Tibial nerve (tissue), 4 donors: Measurements from ENCODE around the gene USP24. TPM values are rescaled to one million over a fixed set of nuclear protein-coding genes. Genes with fewer than 3 reads are reported as not detected.

Source experiments
- DNase-seq, 2 donors: peaks; one replicate each; pipeline ENCODE4 v3.0.0-alpha.2; 2019; ENCODE audit warnings: low spot score in 2 of 2
- H3K27ac ChIP-seq, 4 donors: fragments of 200-600 bp; sonication (generic) in 3 of 4; one replicate each; pipeline ENCODE4 v1.5.1; 2017 to 2019; ENCODE audit warnings: mild to moderate bottlenecking in 1 of 4
- H3K27me3 ChIP-seq, 2 donors: fragments of 200-600 bp; sonication (generic) in 1 of 2; one replicate each; pipeline versions ENCODE4 v1.5.1 to v1.6.0; 2017 to 2019
- H3K36me3 ChIP-seq, 3 donors: fragments of 200-600 bp; sonication (generic); one replicate each; pipeline ENCODE4 v1.5.1; 2018 to 2019
- H3K4me1 ChIP-seq, 4 donors: fragments of 200-600 bp; sonication (generic) in 3 of 4; one replicate each; pipeline ENCODE4 v1.5.1; 2017 to 2019
- H3K4me3 ChIP-seq, 4 donors: fragments of 200-600 bp; sonication (generic) in 3 of 4; one replicate each; pipeline ENCODE4 v1.5.1; 2017 to 2019; ENCODE audit warnings: mild to moderate bottlenecking in 1 of 4, moderate library complexity in 1 of 4
- H3K9me3 ChIP-seq, 4 donors: fragments of 200-600 bp; sonication (generic) in 3 of 4; one replicate each; pipeline ENCODE4 v1.5.1; 2017 to 2019
- EP300 ChIP-seq, 2 donors: sonication (generic); formaldehyde crosslinking; IDR thresholded peaks; one replicate each; pipeline ENCODE4 v1.6.1; 2017; ENCODE audit warnings: antibody characterized with exemption in 2 of 2, mild to moderate bottlenecking in 1 of 2
- POLR2A ChIP-seq, 2 donors: fragments of 450-650 bp; IDR thresholded peaks; one replicate each; pipeline ENCODE4 v1.6.1; 2017; ENCODE audit warnings: antibody characterized with exemption in 2 of 2, mild to moderate bottlenecking in 2 of 2, moderate library complexity in 2 of 2
- WGBS, 2 donors: methylation state at CpG; one replicate each; pipeline ENCODE4 v1.1.5; 2018; 5-methylcytosine and 5-hydroxymethylcytosine counted together
- total RNA-seq, 4 donors: library from RNA; depleted of rRNA; stranded (reverse); fragments of >200 nt; gene quantifications; one replicate each; pipeline ENCODE4 v1.1.0, GENCODE V29; 2016
- TF ChIP-seq, protein P1 (sequence below), 5 experiments: fragments of 200-600 bp in 3 of 5; fragments of 450-650 bp in 2 of 5; sonication (generic) in 3 of 5; IDR thresholded peaks; one replicate each; pipeline ENCODE4 v1.5.1; 2016 to 2019; ENCODE audit warnings: antibody characterized with exemption in 5 of 5, mild to moderate bottlenecking in 3 of 5, moderate library complexity in 2 of 5

Gene USP24
- total RNA-seq, 4 donors from 2014 or later, result 46.8 to 63.8 (median 55.7) TPM

DNA sequence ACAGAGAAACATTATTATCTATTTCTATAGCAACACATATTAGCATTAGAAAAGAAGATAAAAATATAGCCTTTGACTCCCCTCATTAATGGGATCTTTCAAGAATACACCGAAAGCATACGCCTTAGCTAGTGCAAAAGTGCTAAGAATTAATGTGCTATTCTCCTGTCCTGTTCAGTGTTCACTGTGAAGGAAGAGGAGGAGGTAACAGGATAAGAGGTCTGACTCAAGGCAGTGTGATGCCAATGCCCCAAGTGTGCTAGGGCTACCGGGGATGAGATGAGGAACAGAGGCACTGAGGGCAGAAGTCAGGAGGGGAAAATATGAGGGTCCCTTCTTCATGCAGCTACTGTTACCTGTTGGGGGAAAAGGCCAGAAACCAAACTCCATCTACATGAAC, 43.5 kb downstream of the USP24 start:
- 69 to 74% methylated on average over 3 of the region's 3 CpGs for WGBS, 2 donors
- Histone ChIP-seq H3K27ac (no peak overlapping the region), H3K36me3 (peaks cover 0 to 41% (median 4%) of the 10 kb centered on the region in 3 donors), H3K4me1 (peaks cover 0 to 22% (median 0%) of the 10 kb centered on the region in 4 donors), H3K27me3 (no peaks in the 10 kb centered on the region), H3K9me3 (no peaks in the 10 kb centered on the region), H3K4me3 (no peak overlapping the region)
- TF ChIP-seq EP300 (IDR thresholded peaks at IDR 0.05) (no peak), POLR2A (IDR thresholded peaks at IDR 0.05) (no peak)
- TF ChIP-seq, protein P1, sequence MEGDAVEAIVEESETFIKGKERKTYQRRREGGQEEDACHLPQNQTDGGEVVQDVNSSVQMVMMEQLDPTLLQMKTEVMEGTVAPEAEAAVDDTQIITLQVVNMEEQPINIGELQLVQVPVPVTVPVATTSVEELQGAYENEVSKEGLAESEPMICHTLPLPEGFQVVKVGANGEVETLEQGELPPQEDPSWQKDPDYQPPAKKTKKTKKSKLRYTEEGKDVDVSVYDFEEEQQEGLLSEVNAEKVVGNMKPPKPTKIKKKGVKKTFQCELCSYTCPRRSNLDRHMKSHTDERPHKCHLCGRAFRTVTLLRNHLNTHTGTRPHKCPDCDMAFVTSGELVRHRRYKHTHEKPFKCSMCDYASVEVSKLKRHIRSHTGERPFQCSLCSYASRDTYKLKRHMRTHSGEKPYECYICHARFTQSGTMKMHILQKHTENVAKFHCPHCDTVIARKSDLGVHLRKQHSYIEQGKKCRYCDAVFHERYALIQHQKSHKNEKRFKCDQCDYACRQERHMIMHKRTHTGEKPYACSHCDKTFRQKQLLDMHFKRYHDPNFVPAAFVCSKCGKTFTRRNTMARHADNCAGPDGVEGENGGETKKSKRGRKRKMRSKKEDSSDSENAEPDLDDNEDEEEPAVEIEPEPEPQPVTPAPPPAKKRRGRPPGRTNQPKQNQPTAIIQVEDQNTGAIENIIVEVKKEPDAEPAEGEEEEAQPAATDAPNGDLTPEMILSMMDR (IDR thresholded peaks at IDR 0.05), result no peak
- no peak for DNase-seq

DNA sequence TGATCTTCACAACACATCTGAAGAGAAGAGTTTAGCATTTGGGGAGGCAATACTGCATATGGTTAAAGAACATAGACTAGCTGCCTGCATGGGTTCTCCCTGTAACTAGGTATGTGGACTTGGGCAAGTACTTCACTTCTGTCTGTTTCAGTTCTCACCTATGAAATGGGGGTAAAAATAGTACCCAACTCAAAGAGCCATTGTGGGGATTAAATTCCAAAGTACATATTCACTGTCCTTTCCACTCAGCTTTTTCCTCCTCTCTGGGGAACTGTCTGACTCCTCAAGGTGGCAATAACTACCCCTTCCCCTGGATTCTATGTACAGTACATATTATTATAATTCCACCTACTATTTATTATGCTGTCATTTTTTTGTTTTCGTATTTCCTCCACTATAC, 44.7 kb downstream of the USP24 start:
- no peak for DNase-seq
- 87 to 95% methylated on average over 1 of the region's 1 CpG for WGBS, 2 donors
- H3K4me1 ChIP-seq, result peaks cover 0 to 22% (median 0%) of the 10 kb centered on the region in 4 donors
- no peak overlapping the region for H3K27ac ChIP-seq
- TF ChIP-seq EP300 (IDR thresholded peaks at IDR 0.05), result no peak
- TF ChIP-seq, protein P1 (IDR thresholded peaks at IDR 0.05), result no peak
- TF ChIP-seq POLR2A (IDR thresholded peaks at IDR 0.05), result no peak
- no peaks in the 10 kb centered on the region for H3K27me3 ChIP-seq
- peaks cover 0 to 48% (median 4%) of the 10 kb centered on the region in 3 donors for H3K36me3 ChIP-seq
- H3K4me3 ChIP-seq, result no peak overlapping the region
- H3K9me3 ChIP-seq, result no peaks in the 10 kb centered on the region

DNA sequence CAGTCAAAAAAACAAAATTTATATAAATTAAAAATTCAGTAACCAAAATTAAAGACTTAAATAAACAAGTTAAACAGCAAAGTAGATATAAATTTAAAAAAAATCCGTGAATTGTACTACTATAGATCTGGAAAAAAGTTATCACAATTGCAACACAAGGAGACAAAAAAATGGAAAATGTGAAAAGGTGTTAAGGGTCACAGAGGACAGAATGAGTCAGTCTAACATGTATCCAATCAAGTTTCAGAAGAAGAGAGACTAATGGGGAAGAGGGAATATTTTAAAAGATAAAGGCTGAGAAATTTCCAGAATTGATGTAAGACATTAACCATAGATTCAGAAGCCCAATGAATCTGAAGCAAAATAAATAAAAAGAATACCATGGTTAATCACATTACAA, 46.0 kb downstream of the USP24 start:
- DNase-seq, result no peak
- Histone ChIP-seq H3K4me3 (no peak overlapping the region), H3K27me3 (no peaks in the 10 kb centered on the region), H3K27ac (no peak overlapping the region), H3K9me3 (no peaks in the 10 kb centered on the region), H3K36me3 (peaks cover 0 to 61% (median 4%) of the 10 kb centered on the region in 3 donors), H3K4me1 (peaks cover 0 to 22% (median 0%) of the 10 kb centered on the region in 4 donors)
- TF ChIP-seq, protein P1 (IDR thresholded peaks at IDR 0.05), result no peak
- TF ChIP-seq EP300 (IDR thresholded peaks at IDR 0.05), result no peak
- no peak for TF ChIP-seq POLR2A (IDR thresholded peaks at IDR 0.05)
- 85 to 94% methylated on average over 1 of the region's 1 CpG for WGBS, 2 donors

DNA sequence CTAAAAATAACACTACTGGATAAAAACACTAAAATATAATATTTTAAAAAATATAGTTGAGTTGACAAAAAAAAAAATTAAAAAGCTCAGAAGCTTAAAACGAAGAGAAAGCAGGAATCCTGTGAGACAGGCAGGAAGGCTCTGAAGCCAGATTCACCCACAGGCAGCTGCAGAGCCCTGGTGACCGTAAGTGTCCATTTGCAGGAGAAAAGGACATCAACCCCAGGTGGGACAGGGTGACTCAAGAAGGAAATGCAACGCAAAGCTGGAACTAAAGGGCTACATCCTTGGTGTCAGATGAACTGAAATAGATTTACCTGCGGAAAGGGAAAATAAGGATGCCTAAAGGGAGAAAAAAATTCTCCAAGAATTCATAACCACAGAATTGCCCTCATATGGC, 46.8 kb downstream of the USP24 start:
- peaks cover 0 to 19% (median 0%) of the 10 kb centered on the region in 4 donors for H3K4me1 ChIP-seq
- H3K27ac ChIP-seq, result no peak overlapping the region
- H3K4me3 ChIP-seq, result no peak overlapping the region
- H3K27me3 ChIP-seq, result no peaks in the 10 kb centered on the region
- DNase-seq, result no peak
- 71 to 73% methylated on average over 4 of the region's 4 CpGs for WGBS, 2 donors
- TF ChIP-seq EP300 (IDR thresholded peaks at IDR 0.05), result no peak
- no peaks in the 10 kb centered on the region for H3K9me3 ChIP-seq
- peaks cover 0 to 69% (median 4%) of the 10 kb centered on the region in 3 donors for H3K36me3 ChIP-seq

DNA sequence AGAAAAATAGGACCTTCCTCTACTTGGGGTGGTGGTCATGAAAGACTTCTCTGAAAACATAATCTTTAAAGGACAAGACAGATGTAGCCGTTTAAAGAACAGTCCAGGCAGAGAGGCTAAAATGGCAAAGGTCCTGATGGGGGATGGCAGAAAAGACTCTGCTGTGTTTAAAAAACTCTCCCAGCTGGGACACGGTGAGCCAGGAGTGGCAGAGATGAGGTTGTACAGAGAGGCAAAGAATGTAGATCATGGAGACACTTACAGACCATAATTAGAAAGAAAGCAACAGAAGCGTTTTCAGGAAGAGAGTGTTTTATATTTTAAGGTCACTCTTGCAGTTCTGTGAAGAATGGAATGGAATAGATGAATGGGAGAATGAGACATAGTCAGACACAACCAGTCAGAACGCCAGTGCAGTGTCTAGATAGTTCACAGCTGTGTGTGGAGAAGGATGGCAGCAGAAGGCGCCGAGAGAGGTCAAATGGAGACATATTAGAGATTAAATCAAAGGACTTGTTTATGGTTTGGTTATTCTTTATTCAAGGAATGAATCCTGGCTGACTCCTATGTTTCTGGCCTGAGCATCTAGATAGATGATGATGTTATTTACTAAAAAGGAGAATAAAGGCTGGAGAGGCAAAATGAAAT, 47.8 kb downstream of the USP24 start:
- Histone ChIP-seq H3K4me3 (no peak overlapping the region), H3K36me3 (peaks cover 0 to 69% (median 4%) of the 10 kb centered on the region in 3 donors), H3K27ac (no peak overlapping the region), H3K9me3 (no peaks in the 10 kb centered on the region), H3K27me3 (no peaks in the 10 kb centered on the region), H3K4me1 (peaks cover 0 to 17% (median 0%) of the 10 kb centered on the region in 4 donors)
- DNase-seq, result no peak
- 73 to 74% methylated on average over 6 of the region's 6 CpGs for WGBS, 2 donors
- no peak for TF ChIP-seq POLR2A (IDR thresholded peaks at IDR 0.05)
- TF ChIP-seq EP300 (IDR thresholded peaks at IDR 0.05), result no peak
- TF ChIP-seq, protein P1 (IDR thresholded peaks at IDR 0.05), result no peak
